NCI-H1417 treated with DMSO at 0.1 percent for 48 hours (cell line): ENCODE data around the gene SMOC2.

Experiments used
- DNase-seq: peaks from one replicate; lab custom pipeline; 2025; lab: John Stamatoyannopoulos, UW

SMOC2 gene

GRCh38 chr6:168415993-168416530, 24.9 kb upstream of the SMOC2 start:
- no peak for DNase-seq

GRCh38 chr6:168416531-168416930, 24.5 kb upstream of the SMOC2 start:
- no peak for DNase-seq

GRCh38 chr6:168417191-168417590, 23.8 kb upstream of the SMOC2 start:
- no peak for DNase-seq

DNA sequence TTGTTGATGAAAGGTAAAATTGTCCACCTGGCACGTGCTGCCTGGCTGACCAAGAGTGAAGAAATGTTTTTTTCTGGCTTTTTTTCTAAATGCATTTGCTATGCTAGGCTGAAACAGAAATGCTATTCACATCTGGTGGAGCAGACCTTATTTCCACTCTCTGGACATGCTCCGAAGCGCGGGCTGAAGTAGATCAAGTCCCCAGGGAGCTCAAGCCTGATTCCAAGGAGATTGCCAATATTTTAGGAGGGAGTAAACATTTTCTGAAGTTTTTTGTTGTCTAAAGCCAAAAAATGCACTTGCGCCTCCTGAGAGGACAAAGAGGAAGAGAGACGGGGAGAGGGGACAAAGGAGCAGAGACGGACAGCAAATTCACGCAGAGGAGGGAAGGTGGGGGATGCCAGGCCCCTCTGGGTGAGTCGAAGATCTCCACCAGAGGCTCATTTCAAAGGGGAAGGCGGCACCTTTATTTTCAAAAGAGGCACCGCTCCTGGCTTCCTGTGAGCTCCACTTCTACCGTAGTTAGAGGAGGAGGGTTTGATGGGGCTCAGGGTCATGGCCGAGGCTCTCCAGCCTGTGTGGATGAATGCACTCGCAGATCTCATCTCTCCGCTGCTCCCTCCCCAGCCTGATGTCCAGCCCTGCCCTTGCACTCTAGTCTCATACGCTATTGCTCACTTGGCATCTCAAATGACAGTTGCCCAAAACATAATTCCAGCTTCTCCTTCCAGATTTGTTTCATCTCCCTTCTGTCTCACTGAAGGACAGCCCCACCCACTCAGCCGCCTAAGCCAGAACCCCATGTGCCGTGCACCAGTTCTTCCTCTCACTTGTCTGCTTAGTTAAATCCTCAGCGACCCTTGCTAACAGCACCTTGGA, 23.1 kb upstream of the SMOC2 start:
- DNase-seq = no peak

DNA sequence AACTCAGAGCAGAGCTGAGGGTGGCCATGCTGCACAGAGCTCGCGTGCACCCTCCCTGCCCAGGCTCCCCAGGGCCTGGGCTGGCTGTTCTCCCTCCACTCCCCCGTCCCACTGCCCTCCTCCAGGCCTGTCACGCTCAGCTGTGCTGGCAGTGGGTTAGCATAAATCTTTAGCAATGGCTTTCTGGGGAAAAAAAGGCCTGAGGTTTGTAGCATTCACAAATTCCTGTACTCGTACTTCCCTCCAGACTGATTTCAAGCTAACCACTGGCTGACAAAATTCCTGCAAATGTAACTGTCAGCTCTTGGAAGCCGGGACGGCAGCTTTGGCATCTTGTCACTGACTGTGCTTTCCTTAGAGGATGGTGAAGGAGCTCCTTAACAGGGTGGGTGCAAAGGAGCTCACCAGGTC, 22.3 kb upstream of the SMOC2 start:
- no peak for DNase-seq

DNA sequence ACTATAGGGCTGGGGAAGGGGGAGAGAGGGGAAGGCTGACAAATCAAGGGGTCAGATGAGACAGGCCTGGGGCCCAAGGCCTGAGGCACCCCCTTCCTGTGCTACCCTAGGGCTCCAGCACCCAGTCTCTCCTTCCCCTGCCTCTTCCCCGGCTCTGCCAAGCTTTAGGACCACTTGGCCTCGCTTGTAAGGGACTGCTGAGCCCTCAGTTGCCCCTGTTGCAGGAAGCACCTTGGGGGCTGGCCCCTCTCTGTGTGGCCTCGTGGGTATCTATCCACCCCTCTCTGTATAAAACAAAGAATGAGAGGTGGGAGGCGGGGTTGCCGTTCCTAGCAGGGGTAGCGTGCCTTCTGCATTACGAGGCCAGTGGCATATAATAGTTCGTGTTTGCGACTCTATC, 21.4 kb upstream of the SMOC2 start:
- no peak for DNase-seq

GRCh38 chr6:168420084-168420483, 20.9 kb upstream of the SMOC2 start:
- DNase-seq = no peak

GRCh38 chr6:168420706-168421105, 20.3 kb upstream of the SMOC2 start:
- no peak for DNase-seq

DNA sequence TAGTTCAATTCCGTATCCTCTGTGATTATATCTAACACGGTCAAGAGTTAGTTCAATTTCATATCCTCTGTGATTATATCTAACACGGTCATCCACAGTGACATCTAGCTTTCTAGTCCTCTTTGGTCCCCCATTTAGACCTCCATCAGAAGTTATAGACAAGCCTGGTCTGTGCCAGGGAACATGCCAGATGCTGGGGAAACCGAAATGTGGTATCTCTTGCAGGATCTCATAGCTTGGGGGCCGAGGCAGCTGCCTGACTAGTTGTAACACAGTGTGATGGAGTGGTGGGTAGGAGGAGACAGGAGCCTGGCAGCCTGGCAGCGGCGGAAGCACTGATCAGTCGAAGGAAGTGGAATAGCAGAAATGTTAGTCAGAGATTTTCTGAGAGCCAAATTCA, 13.8 kb upstream of the SMOC2 start:
- no peak for DNase-seq

GRCh38 chr6:168428052-168428826, 12.7 kb upstream of the SMOC2 start:
- no peak for DNase-seq

GRCh38 chr6:168428863-168429262, 12.1 kb upstream of the SMOC2 start:
- DNase-seq = no peak

- DNase-seq = no peak
Measured at GRCh38 chr6:168432196-168432595, 8.8 kb upstream of the SMOC2 start.

- DNase-seq = no peak
Measured at GRCh38 chr6:168433898-168434297, 7.1 kb upstream of the SMOC2 start.

DNA sequence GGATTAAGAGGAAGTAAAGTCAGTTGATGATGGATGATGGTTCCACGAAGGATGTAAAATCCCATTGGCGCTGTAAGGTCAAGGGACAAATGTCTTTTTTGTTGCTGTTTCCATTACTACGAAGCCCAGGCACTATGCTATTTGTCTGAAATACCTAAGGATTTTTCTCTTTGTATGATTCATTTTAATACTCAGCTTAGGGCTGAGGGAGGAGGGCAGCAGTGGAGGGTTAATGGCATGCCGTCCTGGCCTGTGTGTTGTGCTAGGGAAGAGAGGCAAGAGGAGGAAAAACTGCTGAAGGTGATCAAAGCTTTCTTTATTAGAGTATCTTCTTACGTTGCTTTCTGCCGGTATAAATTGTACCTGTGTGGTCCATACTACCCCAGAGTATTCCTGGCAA, 6.5 kb upstream of the SMOC2 start:
- no peak for DNase-seq

DNA sequence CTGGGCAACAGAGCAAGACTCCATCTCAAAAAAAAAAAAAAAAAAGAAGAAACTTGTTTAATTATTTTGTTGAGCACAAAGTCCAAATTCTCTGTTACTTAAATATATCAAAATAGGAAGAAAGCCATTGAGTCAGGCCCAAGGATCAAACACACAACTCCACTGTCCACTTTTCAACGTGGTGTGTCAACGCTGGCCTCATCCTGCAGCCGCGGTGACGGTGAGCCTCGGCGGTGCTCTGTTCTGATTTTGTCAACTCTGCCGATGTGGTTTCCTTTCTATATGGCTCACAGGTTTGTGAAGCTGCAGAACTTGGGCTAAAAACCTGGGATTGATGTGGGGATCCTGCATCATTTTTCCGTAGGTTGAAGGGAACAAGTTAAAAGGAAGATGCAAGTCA, 3.2 kb upstream of the SMOC2 start:
- DNase-seq = no peak

GRCh38 chr6:168438783-168439520, 2.0 kb upstream of the SMOC2 start:
- no peak for DNase-seq

DNA sequence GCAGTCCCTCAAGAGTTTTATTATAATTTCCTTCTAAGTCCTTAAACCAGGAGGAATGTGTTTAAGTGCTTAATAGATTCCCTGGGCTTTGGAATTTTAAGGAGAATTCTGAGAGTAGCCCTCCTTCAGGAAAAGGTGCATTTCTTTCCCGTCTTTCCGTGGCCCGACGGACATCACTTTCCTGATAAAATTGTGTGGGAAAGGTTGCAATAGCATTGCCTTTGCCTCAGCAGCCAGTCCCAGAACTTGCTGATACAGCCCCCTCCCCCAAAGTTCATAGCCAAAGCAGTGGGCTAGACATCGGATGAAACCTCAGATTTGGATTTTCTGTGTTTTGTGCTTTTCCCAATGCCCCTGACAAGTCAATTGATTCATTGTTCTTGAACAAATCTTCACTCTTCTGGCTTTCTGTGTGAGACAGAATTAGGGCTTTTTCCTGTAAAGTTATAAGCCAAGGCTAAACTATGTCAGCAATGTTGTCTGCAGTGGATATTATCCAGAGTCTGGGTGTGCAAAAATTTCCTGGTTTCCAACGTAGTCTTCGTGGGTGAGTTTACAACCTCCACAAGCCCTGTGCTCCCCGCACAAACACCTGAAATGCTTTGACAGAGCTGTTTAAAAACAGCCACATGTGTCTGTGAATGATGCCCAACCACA, 1.1 kb upstream of the SMOC2 start:
- DNase-seq = no peak

- DNase-seq = no peak
Measured at GRCh38 chr6:168441434-168442391, 729 bp downstream of the SMOC2 start.

DNA sequence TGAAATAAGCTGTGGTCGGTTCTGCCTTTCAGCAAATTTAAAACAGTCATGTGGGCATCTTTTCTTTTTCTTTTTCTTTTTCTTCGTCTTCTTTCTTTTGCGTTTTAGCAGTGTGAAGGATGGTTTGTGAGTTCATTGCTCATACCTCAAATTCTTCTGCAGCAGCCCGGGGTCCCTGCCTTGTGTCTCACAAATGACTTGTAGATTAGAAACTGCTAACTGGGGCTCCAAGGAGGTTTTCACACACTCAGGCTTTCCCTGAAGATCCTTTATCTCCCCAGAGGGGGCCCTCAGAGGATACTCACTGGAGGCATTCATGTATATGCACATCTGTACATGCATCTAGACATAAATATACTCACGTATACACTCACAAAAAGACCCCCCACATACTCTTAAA, 1.7 kb downstream of the SMOC2 start:
- DNase-seq = no peak

DNA sequence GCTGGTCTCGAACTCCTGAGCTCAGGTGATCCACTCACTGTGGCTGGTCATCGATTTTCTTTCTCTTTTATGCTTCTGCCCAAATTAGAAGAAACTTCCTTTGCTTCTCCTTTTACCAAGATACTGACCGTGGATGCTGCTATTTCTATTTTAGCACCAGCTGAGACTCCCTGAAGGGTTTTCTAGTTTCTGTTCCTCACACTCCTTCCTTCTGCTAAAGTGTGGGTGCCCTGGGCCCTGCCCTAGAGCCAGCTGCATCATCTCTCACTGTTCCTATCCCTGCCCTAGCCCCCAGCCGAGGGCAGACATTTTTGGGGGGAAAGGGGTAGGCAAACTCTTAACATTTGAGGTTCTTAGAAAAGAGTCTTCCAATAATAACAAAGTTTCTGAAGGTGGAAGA, 6.3 kb downstream of the SMOC2 start:
- no peak for DNase-seq

DNA sequence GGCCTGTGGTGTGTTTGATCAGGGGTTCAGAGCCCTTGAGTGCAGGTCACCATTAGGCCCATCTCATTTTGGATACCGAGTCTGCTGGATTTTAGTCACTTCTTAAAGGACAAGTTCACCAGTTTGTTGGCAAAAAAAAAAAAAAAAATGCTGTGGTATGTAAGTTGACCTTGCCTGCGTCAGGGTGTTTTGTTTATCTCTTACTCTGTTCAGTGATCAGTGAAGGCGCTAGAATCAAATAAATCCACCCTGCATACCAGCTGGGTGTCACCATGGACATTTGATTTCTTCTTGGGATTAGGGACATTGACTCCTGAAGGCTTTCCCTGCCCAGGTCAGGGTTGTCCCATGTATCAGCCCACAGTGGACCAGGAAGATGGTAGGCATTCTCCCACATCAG, 6.7 kb downstream of the SMOC2 start:
- DNase-seq = no peak
